K562 (cell line): ENCODE results near the gene UMODL1. TPM values are rescaled to one million over a fixed set of nuclear protein-coding genes. Genes with fewer than 3 reads are reported as not detected.

Experiments used
- RBFOX2 ChIP-seq: fragments of 200-400 bp; formaldehyde crosslinking; IDR thresholded peaks from 2 replicates; pipeline ENCODE4 v1.6.1; 2017; ENCODE audit warnings: low read depth, mild to moderate bottlenecking, low read length, moderate library complexity
- polyA plus RNA-seq, 8 experiments: library from polyadenylated mRNA; depleted of rRNA in 4 of 8; stranded (reverse) in 5 of 8; unstranded in 3 of 8; fragments of >200 nt; fragmentation: Nextera tagmentation in 2 of 8; fragmentation: Illumina TruSeq in 1 of 8; extraction: Ambion mirVana in 2 of 8; extraction: Trizol in 1 of 8; gene quantifications; 2 replicates each; pipeline versions ENCODE4 v1.2.1 to v1.2.3, GENCODE V29; 2011 to 2014; ENCODE audit warnings: inconsistent platforms in 1 of 8, missing spikeins in 1 of 8
- total RNA-seq, 7 experiments: library from RNA; depleted of rRNA in 6 of 7; stranded (reverse); fragments of >200 nt in 6 of 7; fragmentation: Illumina TruSeq in 2 of 7; extraction: Trizol in 2 of 7; gene quantifications; 2 replicates each; pipeline versions ENCODE4 v1.2.1 to v1.2.3, GENCODE V29; 2011 to 2021; ENCODE audit warnings: low replicate concordance in 1 of 7
- TF ChIP-seq, protein P1 (sequence below): sonication (generic); formaldehyde crosslinking; IDR thresholded peaks from 2 replicates; pipeline ENCODE4 v1.8.0; 2022; ENCODE audit warnings: mild to moderate bottlenecking, missing genetic modification reagents, borderline replicate concordance
- TF ChIP-seq, protein P2 (sequence below), 2 experiments: fragments of 450-650 bp; IDR thresholded peaks; 2 replicates each; pipeline ENCODE4 v1.6.1; 2016; ENCODE audit warnings: mild to moderate bottlenecking in 2 of 2, borderline replicate concordance in 1 of 2, low read depth in 1 of 2, moderate library complexity in 1 of 2
- TF ChIP-seq, protein P3 (sequence below): fragments of 450-650 bp; IDR thresholded peaks from 2 replicates; pipeline ENCODE4 v1.6.1; 2018; ENCODE audit warnings: mild to moderate bottlenecking, low read depth; ENCODE audit not compliant: partially characterized antibody

UMODL1 gene
- total and polyA plus RNA-seq, 9 of the 15 experiments (the other 6 are each of a cell fraction or from before 2014, with no cell fraction given) = not detected

DNA sequence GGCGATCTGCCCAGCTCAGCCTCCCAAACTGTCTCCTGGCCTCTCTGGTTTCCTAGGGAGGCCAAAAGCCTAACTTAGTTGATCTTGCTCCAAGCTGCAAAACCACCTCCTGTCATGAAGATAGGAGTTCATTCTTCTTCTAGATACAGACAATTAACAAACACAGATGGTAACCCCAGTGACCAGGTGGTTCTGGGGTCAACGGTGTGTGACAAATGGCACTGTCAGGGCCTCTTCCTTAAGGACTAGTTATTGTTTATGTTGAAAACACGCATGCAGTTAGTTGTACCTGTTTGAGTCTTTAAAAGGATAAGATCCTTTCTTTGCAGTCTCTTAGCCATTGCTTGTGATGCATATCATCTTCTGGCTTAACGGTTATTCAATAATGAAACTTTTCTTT, 4.6 kb upstream of the UMODL1 start (continued):
- TF ChIP-seq, protein P1, sequence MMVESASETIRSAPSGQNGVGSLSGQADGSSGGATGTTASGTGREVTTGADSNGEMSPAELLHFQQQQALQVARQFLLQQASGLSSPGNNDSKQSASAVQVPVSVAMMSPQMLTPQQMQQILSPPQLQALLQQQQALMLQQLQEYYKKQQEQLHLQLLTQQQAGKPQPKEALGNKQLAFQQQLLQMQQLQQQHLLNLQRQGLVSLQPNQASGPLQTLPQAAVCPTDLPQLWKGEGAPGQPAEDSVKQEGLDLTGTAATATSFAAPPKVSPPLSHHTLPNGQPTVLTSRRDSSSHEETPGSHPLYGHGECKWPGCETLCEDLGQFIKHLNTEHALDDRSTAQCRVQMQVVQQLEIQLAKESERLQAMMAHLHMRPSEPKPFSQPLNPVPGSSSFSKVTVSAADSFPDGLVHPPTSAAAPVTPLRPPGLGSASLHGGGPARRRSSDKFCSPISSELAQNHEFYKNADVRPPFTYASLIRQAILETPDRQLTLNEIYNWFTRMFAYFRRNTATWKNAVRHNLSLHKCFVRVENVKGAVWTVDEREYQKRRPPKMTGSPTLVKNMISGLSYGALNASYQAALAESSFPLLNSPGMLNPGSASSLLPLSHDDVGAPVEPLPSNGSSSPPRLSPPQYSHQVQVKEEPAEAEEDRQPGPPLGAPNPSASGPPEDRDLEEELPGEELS (CRISPR knock-in tag) = no peak
- TF ChIP-seq, protein P2, sequence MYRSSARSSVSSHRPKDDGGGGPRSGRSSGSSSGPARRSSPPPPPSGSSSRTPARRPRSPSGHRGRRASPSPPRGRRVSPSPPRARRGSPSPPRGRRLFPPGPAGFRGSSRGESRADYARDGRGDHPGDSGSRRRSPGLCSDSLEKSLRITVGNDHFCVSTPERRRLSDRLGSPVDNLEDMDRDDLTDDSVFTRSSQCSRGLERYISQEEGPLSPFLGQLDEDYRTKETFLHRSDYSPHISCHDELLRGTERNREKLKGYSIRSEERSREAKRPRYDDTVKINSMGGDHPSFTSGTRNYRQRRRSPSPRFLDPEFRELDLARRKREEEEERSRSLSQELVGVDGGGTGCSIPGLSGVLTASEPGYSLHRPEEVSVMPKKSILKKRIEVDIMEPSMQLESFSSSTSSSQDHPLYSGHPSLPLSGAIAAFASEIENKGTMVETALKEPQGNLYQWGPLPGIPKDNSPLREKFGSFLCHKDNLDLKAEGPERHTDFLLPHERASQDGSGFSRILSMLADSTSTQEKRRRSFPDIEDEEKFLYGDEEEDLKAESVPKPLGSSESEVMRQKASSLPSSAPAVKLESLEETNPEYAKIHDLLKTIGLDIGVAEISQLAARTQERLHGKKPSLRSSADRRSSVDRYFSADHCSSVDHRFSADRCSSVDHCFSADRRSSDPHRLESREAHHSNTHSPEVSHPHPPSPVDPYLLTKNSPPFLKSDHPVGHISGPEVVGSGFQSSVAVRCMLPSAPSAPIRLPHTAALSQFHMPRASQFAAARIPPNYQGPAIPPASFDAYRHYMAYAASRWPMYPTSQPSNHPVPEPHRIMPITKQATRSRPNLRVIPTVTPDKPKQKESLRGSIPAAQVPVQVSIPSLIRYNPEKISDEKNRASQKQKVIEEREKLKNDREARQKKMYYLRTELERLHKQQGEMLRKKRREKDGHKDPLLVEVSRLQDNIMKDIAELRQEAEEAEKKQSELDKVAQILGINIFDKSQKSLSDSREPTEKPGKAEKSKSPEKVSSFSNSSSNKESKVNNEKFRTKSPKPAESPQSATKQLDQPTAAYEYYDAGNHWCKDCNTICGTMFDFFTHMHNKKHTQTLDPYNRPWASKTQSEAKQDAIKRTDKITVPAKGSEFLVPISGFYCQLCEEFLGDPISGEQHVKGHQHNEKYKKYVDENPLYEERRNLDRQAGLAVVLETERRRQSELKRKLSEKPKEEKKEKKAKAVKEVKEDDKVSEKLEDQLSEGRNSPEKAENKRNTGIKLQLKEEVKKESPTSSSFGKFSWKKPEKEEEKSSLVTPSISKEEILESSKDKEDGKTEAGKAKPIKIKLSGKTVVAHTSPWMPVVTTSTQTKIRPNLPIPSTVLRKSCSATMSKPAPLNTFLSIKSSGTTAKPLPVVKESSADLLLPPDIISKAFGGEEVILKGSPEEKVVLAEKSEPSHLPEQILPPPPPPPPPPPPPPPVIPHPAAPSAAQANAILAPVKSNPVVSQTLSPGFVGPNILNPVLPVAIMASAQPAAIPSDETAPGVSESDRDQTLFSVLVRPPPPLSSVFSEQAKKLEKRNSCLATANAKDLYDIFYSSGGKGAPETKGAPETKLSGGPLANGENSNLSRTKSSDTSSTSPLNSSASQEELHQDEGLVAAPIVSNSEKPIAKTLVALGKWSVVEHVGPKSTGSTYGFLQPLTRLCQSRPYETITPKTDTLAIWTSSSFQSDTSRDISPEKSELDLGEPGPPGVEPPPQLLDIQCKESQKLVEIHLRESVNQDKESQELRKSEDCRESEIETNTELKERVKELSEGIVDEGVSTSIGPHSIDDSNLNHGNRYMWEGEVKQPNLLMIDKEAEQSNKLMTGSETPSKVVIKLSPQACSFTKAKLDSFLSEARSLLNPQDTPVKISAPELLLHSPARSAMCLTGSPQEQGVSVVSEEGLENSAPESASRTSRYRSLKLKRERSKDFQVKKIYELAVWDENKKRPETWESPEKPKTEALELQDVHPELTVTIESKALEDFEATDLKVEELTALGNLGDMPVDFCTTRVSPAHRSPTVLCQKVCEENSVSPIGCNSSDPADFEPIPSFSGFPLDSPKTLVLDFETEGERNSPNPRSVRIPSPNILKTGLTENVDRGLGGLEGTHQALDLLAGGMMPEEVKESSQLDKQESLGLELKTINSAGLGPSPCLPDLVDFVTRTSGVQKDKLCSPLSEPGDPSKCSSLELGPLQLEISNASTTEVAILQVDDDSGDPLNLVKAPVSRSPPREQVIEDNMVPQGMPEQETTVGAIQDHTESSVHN (IDR thresholded peaks at IDR 0.05; ENCODE audit: borderline replicate concordance in 1 of 2, low read depth in 1 of 2) = no peak
- TF ChIP-seq, protein P3, sequence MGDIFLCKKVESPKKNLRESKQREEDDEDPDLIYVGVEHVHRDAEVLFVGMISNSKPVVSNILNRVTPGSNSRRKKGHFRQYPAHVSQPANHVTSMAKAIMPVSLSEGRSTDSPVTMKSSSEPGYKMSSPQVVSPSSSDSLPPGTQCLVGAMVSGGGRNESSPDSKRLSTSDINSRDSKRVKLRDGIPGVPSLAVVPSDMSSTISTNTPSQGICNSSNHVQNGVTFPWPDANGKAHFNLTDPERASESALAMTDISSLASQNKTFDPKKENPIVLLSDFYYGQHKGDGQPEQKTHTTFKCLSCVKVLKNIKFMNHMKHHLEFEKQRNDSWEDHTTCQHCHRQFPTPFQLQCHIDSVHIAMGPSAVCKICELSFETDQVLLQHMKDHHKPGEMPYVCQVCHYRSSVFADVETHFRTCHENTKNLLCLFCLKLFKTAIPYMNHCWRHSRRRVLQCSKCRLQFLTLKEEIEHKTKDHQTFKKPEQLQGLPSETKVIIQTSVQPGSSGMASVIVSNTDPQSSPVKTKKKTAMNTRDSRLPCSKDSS = no peak
- TF ChIP-seq RBFOX2 = no peak
